Fibroblast of lung (primary cell): ENCODE data around the gene PRODH. TPM values are rescaled to one million over a fixed set of nuclear protein-coding genes. Genes with fewer than 3 reads are reported as not detected.
"Not testable (repeated sequence)": the region's sequence is repeated elsewhere in the genome, so short reads cannot be mapped to it uniquely, and the experiment has no call there.

Experiments
- DNase-seq, 2 donors: peaks; one replicate each; pipeline versions ENCODE4 v3.0.0 to v3.0.0-alpha.2; 2010; ENCODE audit warnings: low read depth in 2 of 2
- H2AFZ ChIP-seq: 2 replicates; pipeline ENCODE4 v1.5.1; 2012; ENCODE audit warnings: low read length, control low read depth, inconsistent platforms
- H3K27ac ChIP-seq: 2 replicates; pipeline ENCODE4 v1.5.1; 2011; ENCODE audit warnings: low read length, control low read depth; ENCODE audit not compliant: insufficient read depth
- H3K27me3 ChIP-seq: 2 replicates; pipeline ENCODE4 v1.5.1; 2011; ENCODE audit warnings: mild to moderate bottlenecking, low read length; ENCODE audit not compliant: control insufficient read depth, insufficient read depth
- H3K36me3 ChIP-seq: 2 replicates; pipeline ENCODE4 v1.5.1; 2011; ENCODE audit warnings: low read length; ENCODE audit not compliant: control insufficient read depth, insufficient read depth
- H3K4me1 ChIP-seq: 2 replicates; pipeline ENCODE4 v1.5.1; 2011; ENCODE audit warnings: low read length; ENCODE audit not compliant: control insufficient read depth, insufficient read depth; ENCODE audit errors: extremely low read depth
- H3K4me2 ChIP-seq: 2 replicates; pipeline ENCODE4 v1.5.1; 2011; ENCODE audit warnings: low read length, control low read depth; ENCODE audit not compliant: insufficient read depth; ENCODE audit errors: extremely low read depth
- H3K4me3 ChIP-seq, 4 experiments: fragments of 200-600 bp in 1 of 4; sonication (generic) in 1 of 4; replicated peaks in 1 of 4; 2 replicates each; pipeline ENCODE4 v1.5.1; 2011 to 2016; ENCODE audit warnings: low read length in 4 of 4, low read depth in 3 of 4, mild to moderate bottlenecking in 3 of 4, control low read depth in 2 of 4, inconsistent platforms in 1 of 4, mixed read lengths in 1 of 4; ENCODE audit not compliant: insufficient read depth in 1 of 4; ENCODE audit errors: control extremely low read depth in 1 of 4
- H3K79me2 ChIP-seq: 2 replicates; pipeline ENCODE4 v1.5.1; 2012; ENCODE audit warnings: mild to moderate bottlenecking, low read length, inconsistent platforms; ENCODE audit not compliant: control insufficient read depth, insufficient read depth
- H3K9ac ChIP-seq: 2 replicates; pipeline ENCODE4 v1.5.1; 2011; ENCODE audit warnings: mild to moderate bottlenecking, low read length, control low read depth; ENCODE audit not compliant: insufficient read depth
- H3K9me3 ChIP-seq: 2 replicates; pipeline ENCODE4 v1.5.1; 2012; ENCODE audit warnings: low read depth, low read length; ENCODE audit not compliant: control insufficient read depth, insufficient read depth
- H4K20me1 ChIP-seq: 2 replicates; pipeline ENCODE4 v1.5.1; 2011; ENCODE audit warnings: low read length; ENCODE audit not compliant: control insufficient read depth, insufficient read depth; ENCODE audit errors: extremely low read depth
- EZH2 ChIP-seq: IDR thresholded peaks from 2 replicates; pipeline ENCODE4 v1.5.1; 2012; ENCODE audit warnings: low read length, control low read depth, mild to moderate bottlenecking; ENCODE audit errors: missing control alignments
- polyA plus RNA-seq, 2 donors: library from polyadenylated mRNA; depleted of rRNA in 1 of 2; stranded (reverse) in 1 of 2; unstranded in 1 of 2; fragments of >200 nt; gene quantifications; 2 replicates each; pipeline ENCODE4 v1.2.1, GENCODE V29; 2011 to 2012; ENCODE audit warnings: missing spikeins in 1 of 2
- total RNA-seq: library from RNA; depleted of rRNA; stranded (reverse); fragments of >200 nt; gene quantifications from 2 replicates; pipeline ENCODE4 v1.2.1, GENCODE V29; 2014
- TF ChIP-seq, protein P1 (sequence below), 2 donors: IDR thresholded peaks in 1 of 2; conservative IDR thresholded peaks in 1 of 2; 1 replicate in 1 of 2; 2 replicates in 1 of 2; pipeline ENCODE4 v1.5.1; 2011 to 2012; ENCODE audit warnings: low read length in 2 of 2, control low read depth in 1 of 2, inconsistent platforms in 1 of 2, low read depth in 1 of 2, mild to moderate bottlenecking in 1 of 2

Gene PRODH
- total and polyA plus RNA-seq, 2 donors (not counting 1 experiment from before 2014, with no cell fraction given) = 0.06 TPM; not detected in 1

DNA sequence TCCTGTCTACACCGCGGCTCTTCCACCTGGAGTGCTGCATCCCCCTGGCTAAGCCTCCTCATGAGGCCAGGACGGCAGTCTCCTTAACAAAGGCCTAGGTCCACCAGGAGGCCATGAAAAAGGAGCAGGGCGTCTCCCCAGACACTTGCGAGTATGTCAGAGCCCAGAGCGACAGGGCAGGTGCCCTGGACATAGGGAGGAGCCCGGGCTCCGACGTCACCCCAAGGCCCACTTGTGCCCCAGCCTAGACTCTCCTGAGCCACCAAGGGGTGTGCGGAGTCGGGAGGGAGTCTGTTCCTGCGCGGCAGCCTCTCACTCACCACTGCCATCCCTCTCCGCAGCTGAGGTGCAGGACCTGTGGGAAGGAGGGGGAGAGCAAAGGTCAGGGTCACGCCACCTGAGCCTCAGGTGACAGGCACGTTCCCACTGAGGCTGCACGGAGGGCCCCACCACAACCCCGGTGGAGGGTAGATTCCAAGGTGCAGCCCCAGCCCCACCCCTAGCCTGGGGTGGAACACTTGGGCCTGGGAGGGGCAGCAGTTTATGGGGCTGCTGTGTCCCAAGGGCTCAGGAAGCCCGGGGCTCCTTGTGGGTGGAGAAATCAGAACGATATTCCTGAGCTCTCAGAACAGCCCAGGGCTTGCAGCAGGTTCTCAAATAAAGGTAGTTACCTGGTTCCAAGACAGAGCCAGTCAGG lies 10.6 kb downstream of the PRODH start:
- no peaks in the 10 kb centered on the region for H3K4me1 ChIP-seq
- H3K9ac ChIP-seq = no peak overlapping the region
- no peak overlapping the region for H3K4me2 ChIP-seq
- no peak for TF ChIP-seq EZH2
- TF ChIP-seq, protein P1, sequence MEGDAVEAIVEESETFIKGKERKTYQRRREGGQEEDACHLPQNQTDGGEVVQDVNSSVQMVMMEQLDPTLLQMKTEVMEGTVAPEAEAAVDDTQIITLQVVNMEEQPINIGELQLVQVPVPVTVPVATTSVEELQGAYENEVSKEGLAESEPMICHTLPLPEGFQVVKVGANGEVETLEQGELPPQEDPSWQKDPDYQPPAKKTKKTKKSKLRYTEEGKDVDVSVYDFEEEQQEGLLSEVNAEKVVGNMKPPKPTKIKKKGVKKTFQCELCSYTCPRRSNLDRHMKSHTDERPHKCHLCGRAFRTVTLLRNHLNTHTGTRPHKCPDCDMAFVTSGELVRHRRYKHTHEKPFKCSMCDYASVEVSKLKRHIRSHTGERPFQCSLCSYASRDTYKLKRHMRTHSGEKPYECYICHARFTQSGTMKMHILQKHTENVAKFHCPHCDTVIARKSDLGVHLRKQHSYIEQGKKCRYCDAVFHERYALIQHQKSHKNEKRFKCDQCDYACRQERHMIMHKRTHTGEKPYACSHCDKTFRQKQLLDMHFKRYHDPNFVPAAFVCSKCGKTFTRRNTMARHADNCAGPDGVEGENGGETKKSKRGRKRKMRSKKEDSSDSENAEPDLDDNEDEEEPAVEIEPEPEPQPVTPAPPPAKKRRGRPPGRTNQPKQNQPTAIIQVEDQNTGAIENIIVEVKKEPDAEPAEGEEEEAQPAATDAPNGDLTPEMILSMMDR (conservative IDR thresholded peaks at IDR 0.05 in 1 of 2, IDR thresholded peaks at IDR 0.05 in 1 of 2; ENCODE audit: low read depth in 1 of 2, low read length in 2 of 2) = no peak
- no peak overlapping the region for H2AFZ ChIP-seq
- no peaks in the 10 kb centered on the region for H3K36me3 ChIP-seq
- H4K20me1 ChIP-seq = no peaks in the 10 kb centered on the region
- no peaks in the 10 kb centered on the region for H3K9me3 ChIP-seq
- no peak overlapping the region for H3K27ac ChIP-seq
- no peak for DNase-seq
- no peaks in the 10 kb centered on the region for H3K79me2 ChIP-seq
- H3K27me3 ChIP-seq = no peaks in the 10 kb centered on the region
- no peak overlapping the region for H3K4me3 ChIP-seq

DNA sequence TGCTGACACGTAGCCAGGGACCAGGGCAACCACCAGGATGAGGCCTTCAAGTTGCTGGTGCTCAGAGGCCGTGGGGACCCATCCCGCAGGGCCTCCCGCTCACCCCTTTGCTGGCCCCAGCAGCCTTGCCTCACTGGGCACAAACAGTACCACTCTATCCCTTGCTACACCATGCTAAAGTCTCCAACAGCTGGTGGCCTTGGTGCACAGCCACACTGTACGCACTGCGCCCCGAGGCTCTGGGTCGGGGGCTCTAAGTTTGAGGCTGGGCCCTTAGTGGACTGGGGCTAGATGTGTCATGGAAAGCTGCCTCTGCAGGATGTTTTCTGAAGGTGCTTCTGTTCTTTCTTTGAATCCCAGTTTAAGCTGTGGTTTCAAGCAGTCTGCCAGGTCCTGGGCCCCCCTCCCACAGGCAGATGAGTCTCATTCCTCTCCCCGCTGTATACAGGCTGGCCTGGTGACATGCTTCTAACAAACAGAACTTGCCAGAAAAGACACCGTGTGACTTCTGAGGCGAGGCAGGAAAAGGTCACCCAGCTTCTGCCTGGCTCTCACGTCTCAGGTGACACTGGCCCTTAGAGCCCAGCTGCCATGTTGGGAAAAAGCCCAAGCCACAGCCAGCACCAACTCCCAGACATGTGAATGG lies 15.7 kb downstream of the PRODH start:
- H3K79me2 ChIP-seq, H3K27me3 ChIP-seq, H3K27ac ChIP-seq: not testable (repeated sequence)

DNA sequence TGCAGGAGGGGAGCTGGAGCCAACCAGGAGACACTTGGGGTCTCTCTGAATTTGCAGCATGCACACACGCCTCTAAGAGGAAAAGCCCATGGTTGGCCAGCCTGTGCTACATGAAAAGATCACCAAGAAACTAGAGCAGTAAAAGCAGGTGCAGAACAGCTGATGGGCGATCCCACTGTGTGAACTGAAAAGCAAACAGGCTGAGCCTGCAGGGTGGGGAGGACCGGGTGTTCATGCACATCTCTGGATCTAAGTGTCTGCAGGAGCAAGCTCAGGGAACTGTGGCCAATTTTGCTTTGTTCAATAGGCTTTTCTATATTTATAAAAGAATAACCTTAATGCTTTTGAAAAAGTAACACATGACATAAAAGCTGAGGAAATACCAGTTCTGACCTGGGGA lies 18.3 kb downstream of the PRODH start:
- not testable (repeated sequence) for H3K27me3 ChIP-seq, H3K9me3 ChIP-seq, DNase-seq, H3K9ac ChIP-seq, H3K4me1 ChIP-seq, H3K4me2 ChIP-seq, H3K4me3 ChIP-seq, H2AFZ ChIP-seq, H4K20me1 ChIP-seq, H3K27ac ChIP-seq, H3K36me3 ChIP-seq, H3K79me2 ChIP-seq

More for the DNA sequence above, 15.7 kb downstream of the PRODH start:
- H3K9me3 ChIP-seq, H2AFZ ChIP-seq, H4K20me1 ChIP-seq, H3K4me1 ChIP-seq, DNase-seq, H3K4me3 ChIP-seq, H3K36me3 ChIP-seq, H3K9ac ChIP-seq, H3K4me2 ChIP-seq: not testable (repeated sequence)

DNA sequence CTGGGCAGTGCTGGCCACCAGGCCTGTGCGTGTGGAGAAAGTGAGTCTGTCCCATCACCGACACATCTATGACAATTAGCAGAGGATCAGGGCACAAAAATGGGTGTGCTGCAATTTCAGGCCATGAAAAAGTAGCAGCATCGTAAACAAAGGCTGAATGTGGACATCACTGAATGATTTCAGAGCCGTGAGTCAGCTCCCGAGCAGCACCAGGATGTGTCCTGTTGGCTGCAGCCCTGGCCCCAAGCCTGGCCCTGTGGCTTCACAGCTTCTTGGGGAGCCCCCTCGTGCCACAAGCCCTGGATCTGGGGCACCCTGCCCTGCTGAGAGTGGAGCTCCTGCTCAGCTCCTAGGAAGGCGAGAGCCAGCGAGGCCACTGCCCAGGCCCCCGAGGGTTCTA lies 20.5 kb downstream of the PRODH start:
- not testable (repeated sequence) for H3K4me3 ChIP-seq, H3K9me3 ChIP-seq, H3K79me2 ChIP-seq, H4K20me1 ChIP-seq, H3K4me1 ChIP-seq, H3K27me3 ChIP-seq, H2AFZ ChIP-seq, H3K4me2 ChIP-seq, DNase-seq, H3K27ac ChIP-seq, H3K36me3 ChIP-seq, H3K9ac ChIP-seq

DNA sequence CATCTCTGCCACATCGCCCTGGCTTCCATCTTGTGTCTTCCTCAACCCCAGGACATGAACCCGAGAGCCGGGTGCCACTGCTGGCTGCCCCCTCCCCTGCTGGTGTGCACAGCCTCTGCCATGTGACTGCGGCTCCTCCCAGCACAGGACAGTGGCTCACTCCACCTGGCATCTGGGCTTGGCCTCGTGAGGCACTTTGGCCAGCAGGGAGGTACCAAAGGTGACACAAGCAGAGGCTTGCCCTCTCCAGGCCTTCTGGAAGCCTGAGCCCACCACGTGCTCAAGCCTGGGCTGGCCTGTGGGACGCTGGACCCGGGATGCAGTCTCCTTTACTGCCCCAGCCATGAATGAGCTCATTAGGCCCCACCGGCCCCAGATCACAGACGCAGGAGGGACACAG lies 21.5 kb downstream of the PRODH start:
- H3K9ac ChIP-seq, H3K4me3 ChIP-seq, H3K27me3 ChIP-seq, H3K4me1 ChIP-seq, H3K9me3 ChIP-seq, H4K20me1 ChIP-seq, H2AFZ ChIP-seq, H3K4me2 ChIP-seq, DNase-seq, H3K79me2 ChIP-seq, H3K27ac ChIP-seq, H3K36me3 ChIP-seq: not testable (repeated sequence)

DNA sequence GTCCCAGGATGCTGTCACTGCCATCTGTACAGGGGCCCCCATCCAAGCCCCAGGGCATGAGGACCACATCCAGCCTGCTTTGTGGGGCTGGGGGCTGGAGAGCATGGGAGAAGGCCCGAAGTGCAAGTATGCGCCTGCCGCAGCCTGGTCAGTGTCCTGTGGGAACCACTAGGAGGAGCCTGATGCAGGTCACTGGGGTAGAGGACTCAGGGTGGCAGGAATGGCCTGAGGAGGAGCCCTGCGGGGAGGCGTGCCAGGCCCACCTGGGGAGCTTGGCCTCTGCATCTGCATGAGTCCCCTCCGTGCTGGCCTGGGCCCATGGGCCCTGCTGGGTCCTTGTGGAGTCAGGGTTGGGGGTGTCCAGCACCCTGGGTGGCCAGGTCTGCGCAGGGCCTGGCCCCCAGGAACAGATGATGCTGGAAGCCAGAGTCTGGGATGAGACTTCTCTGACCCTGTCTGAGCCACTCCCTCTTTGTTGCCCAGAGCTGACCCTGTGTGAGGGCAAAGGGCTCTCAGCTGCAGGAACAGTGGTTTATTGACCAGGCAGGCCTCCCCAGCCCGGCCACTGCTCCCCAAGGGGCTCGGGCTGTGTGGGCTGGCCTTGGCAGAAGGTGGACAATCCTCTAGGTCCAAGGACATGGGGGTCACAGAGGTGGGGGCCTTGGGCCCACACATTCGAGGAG lies 23.7 kb downstream of the PRODH start:
- H3K27ac ChIP-seq, H3K9me3 ChIP-seq, H3K9ac ChIP-seq, H3K36me3 ChIP-seq, H3K4me1 ChIP-seq, H3K27me3 ChIP-seq, DNase-seq, H3K4me2 ChIP-seq, H3K79me2 ChIP-seq, H3K4me3 ChIP-seq, H4K20me1 ChIP-seq, H2AFZ ChIP-seq: not testable (repeated sequence)
